Activated T-cell treated with anti-CD3 and anti-CD28 coated beads, Interleukin-2, amount 50 U/mL, for 4 hours (primary cell): Measurements from ENCODE around the gene CD99. TPM values are rescaled to one million over a fixed set of nuclear protein-coding genes. Genes with fewer than 3 reads are reported as not detected.
"Not testable (repeated sequence)": the region's sequence is repeated elsewhere in the genome, so short reads cannot be mapped to it uniquely, and the experiment has no call there.

Source experiments
- ATAC-seq, 2 donors: fragments of 200-7000 bp; cut with Tn5 transposase; one replicate each; pipeline ENCODE4 v1.10.0; 2021
- DNase-seq: peaks from one replicate; pipeline ENCODE4 v3.0.0-alpha.2; 2020
- H3K27me3 Mint-ChIP-seq: one replicate; pipeline ENCODE4 v1.8.0; 2021; ENCODE audit warnings: low read depth, mixed read lengths
- H3K36me3 Mint-ChIP-seq: one replicate; pipeline ENCODE4 v1.8.0; 2022; ENCODE audit warnings: mixed read lengths; ENCODE audit not compliant: insufficient read depth
- H3K4me1 Mint-ChIP-seq: one replicate; pipeline ENCODE4 v1.8.0; 2021; ENCODE audit warnings: low read depth, mixed read lengths
- H3K4me3 Mint-ChIP-seq: one replicate; pipeline ENCODE4 v1.8.0; 2021; ENCODE audit warnings: mild to moderate bottlenecking, moderate library complexity, mixed read lengths
- H3K9me3 Mint-ChIP-seq: one replicate; pipeline ENCODE4 v1.8.0; 2021; ENCODE audit warnings: mixed read lengths
- total RNA-seq, 3 donors: library from RNA; stranded (reverse); gene quantifications; one replicate each; pipeline ENCODE4 v1.2.1, GENCODE V29; 2021

Gene CD99
- total RNA-seq, 3 donors from 2014 or later, result 138 to 219 (median 164) TPM

- Mint-ChIP-seq H3K4me1 (no peaks in the 10 kb centered on the region), H3K9me3 (no peaks in the 10 kb centered on the region), H3K27me3 (no peaks in the 10 kb centered on the region), H3K36me3 (peaks cover 7% of the 10 kb centered on the region), H3K4me3 (no peak overlapping the region)
- ATAC-seq, result peak; percentile 54 to 57
- DNase-seq, result no peak
Measured at GRCh38 chrX:2664502-2664901, 26.6 kb upstream of the CD99 start.

- peaks cover 6% of the 10 kb centered on the region for H3K36me3 Mint-ChIP-seq
- DNase-seq (no peak), ATAC-seq (no peak)
- no peaks in the 10 kb centered on the region for H3K4me1 Mint-ChIP-seq
- no peak overlapping the region for H3K4me3 Mint-ChIP-seq
- no peaks in the 10 kb centered on the region for H3K9me3 Mint-ChIP-seq
- H3K27me3 Mint-ChIP-seq, result no peaks in the 10 kb centered on the region
Measured at GRCh38 chrX:2665387-2666304, 25.4 kb upstream of the CD99 start.

GRCh38 chrX:2666491-2666890 lies 24.6 kb upstream of the CD99 start:
- Mint-ChIP-seq H3K9me3 (no peaks in the 10 kb centered on the region), H3K36me3 (peaks cover 5% of the 10 kb centered on the region), H3K27me3 (no peaks in the 10 kb centered on the region), H3K4me3 (no peak overlapping the region), H3K4me1 (no peaks in the 10 kb centered on the region)
- DNase-seq (no peak), ATAC-seq (no peak)

GRCh38 chrX:2670978-2671377 lies 20.1 kb upstream of the CD99 start:
- no peaks in the 10 kb centered on the region for H3K9me3 Mint-ChIP-seq
- H3K27me3 Mint-ChIP-seq, result no peaks in the 10 kb centered on the region
- peaks cover 6% of the 10 kb centered on the region for H3K36me3 Mint-ChIP-seq
- ATAC-seq, result no peak
- H3K4me3 Mint-ChIP-seq, result no peak overlapping the region
- no peak for DNase-seq
- no peaks in the 10 kb centered on the region for H3K4me1 Mint-ChIP-seq

GRCh38 chrX:2672084-2672483 lies 19.0 kb upstream of the CD99 start:
- H3K36me3 Mint-ChIP-seq, result peaks cover 6% of the 10 kb centered on the region
- ATAC-seq (no peak), DNase-seq (no peak)
- no peak overlapping the region for H3K4me3 Mint-ChIP-seq
- no peaks in the 10 kb centered on the region for H3K27me3 Mint-ChIP-seq
- no peaks in the 10 kb centered on the region for H3K9me3 Mint-ChIP-seq
- H3K4me1 Mint-ChIP-seq, result no peaks in the 10 kb centered on the region

- no peak for DNase-seq
Measured at GRCh38 chrX:2673611-2674010, 17.5 kb upstream of the CD99 start.

GRCh38 chrX:2675657-2676200 lies 15.4 kb upstream of the CD99 start:
- H3K27me3 Mint-ChIP-seq, H3K9me3 Mint-ChIP-seq, ATAC-seq, H3K4me3 Mint-ChIP-seq, H3K4me1 Mint-ChIP-seq, DNase-seq, H3K36me3 Mint-ChIP-seq: not testable (repeated sequence)

More at GRCh38 chrX:2673611-2674010, 17.5 kb upstream of the CD99 start:
- ATAC-seq, result no peak
- Mint-ChIP-seq H3K4me1 (no peaks in the 10 kb centered on the region), H3K4me3 (no peak overlapping the region), H3K36me3 (peaks cover 3% of the 10 kb centered on the region), H3K27me3 (no peaks in the 10 kb centered on the region), H3K9me3 (no peaks in the 10 kb centered on the region)

- no peaks in the 10 kb centered on the region for H3K4me1 Mint-ChIP-seq
- H3K9me3 Mint-ChIP-seq, result no peaks in the 10 kb centered on the region
- no peak for DNase-seq
- no peaks in the 10 kb centered on the region for H3K27me3 Mint-ChIP-seq
- ATAC-seq, result no peak
- no peak overlapping the region for H3K4me3 Mint-ChIP-seq
- H3K36me3 Mint-ChIP-seq, result peaks cover 4% of the 10 kb centered on the region
Measured at GRCh38 chrX:2676794-2677675, 14.1 kb upstream of the CD99 start.

GRCh38 chrX:2677764-2678163 lies 13.3 kb upstream of the CD99 start:
- H3K4me3 Mint-ChIP-seq, result no peak overlapping the region
- no peaks in the 10 kb centered on the region for H3K4me1 Mint-ChIP-seq
- peaks cover 3% of the 10 kb centered on the region for H3K36me3 Mint-ChIP-seq
- H3K9me3 Mint-ChIP-seq, result no peaks in the 10 kb centered on the region
- DNase-seq, result no peak
- no peak for ATAC-seq
- no peaks in the 10 kb centered on the region for H3K27me3 Mint-ChIP-seq

- Mint-ChIP-seq H3K4me1 (no peaks in the 10 kb centered on the region), H3K4me3 (no peak overlapping the region), H3K27me3 (no peaks in the 10 kb centered on the region), H3K36me3 (peaks cover 1% of the 10 kb centered on the region), H3K9me3 (no peaks in the 10 kb centered on the region)
- DNase-seq (no peak), ATAC-seq (no peak)
Measured at GRCh38 chrX:2678583-2678982, 12.5 kb upstream of the CD99 start.

- ATAC-seq (no peak), DNase-seq (no peak)
- Mint-ChIP-seq H3K4me3 (no peak overlapping the region), H3K36me3 (peaks cover 1% of the 10 kb centered on the region), H3K4me1 (no peaks in the 10 kb centered on the region), H3K27me3 (no peaks in the 10 kb centered on the region), H3K9me3 (no peaks in the 10 kb centered on the region)
Measured at GRCh38 chrX:2679534-2680485, 11.3 kb upstream of the CD99 start.

GRCh38 chrX:2680486-2681348 lies 10.4 kb upstream of the CD99 start:
- H3K9me3 Mint-ChIP-seq, result no peaks in the 10 kb centered on the region
- DNase-seq (no peak), ATAC-seq (no peak)

More at GRCh38 chrX:2680486-2681348, 10.4 kb upstream of the CD99 start:
- Mint-ChIP-seq H3K36me3 (peaks cover 1% of the 10 kb centered on the region), H3K27me3 (no peaks in the 10 kb centered on the region), H3K4me1 (no peaks in the 10 kb centered on the region), H3K4me3 (no peak overlapping the region)
